Stimulated activated CD4-positive, alpha-beta T cell treated with anti-CD3 and anti-CD28 coated beads, Interleukin-15, amount 100 ng/mL, for 48 hours (primary cell): ENCODE data around the gene S100A5.

Experiments used
- DNase-seq, 2 donors: peaks; one replicate each; pipeline ENCODE4 v3.0.0-alpha.2; 2020; ENCODE audit warnings: low read depth in 2 of 2

S100A5 gene

GRCh38 chr1:153547560-153548551 lies 7.1 kb upstream of the S100A5 start:
- DNase-seq = no peak

- DNase-seq = no peak
Measured at GRCh38 chr1:153546796-153547559, 6.2 kb upstream of the S100A5 start.

GRCh38 chr1:153546371-153546770 lies 5.6 kb upstream of the S100A5 start:
- DNase-seq = no peak

- peak; percentile 90 to 94 for DNase-seq
Measured at GRCh38 chr1:153545067-153546055, 4.6 kb upstream of the S100A5 start, which contains the start of gene S100A4. TSS of gene S100A4 (minus strand) at chr1:153545806. CDS start at chr1:153544794, 1,012 bp downstream.

- DNase-seq = no peak
Measured at GRCh38 chr1:153544453-153545066, 3.8 kb upstream of the S100A5 start.

- no peak for DNase-seq
Measured at GRCh38 chr1:153543736-153544135, 3.0 kb upstream of the S100A5 start.

GRCh38 chr1:153542956-153543711 lies 2.4 kb upstream of the S100A5 start:
- no peak for DNase-seq

GRCh38 chr1:153541641-153542590 lies 1.2 kb upstream of the S100A5 start:
- no peak for DNase-seq

- no peak for DNase-seq
Measured at GRCh38 chr1:153539395-153540093, 1.2 kb downstream of the S100A5 start.

- DNase-seq = no peak
Measured at GRCh38 chr1:153538315-153538821, 2.4 kb downstream of the S100A5 start.

- DNase-seq = no peak
Measured at GRCh38 chr1:153537376-153537730, 3.4 kb downstream of the S100A5 start.

- no peak for DNase-seq
Measured at GRCh38 chr1:153536671-153537375, 3.9 kb downstream of the S100A5 start.

- peak; percentile 65 for DNase-seq
Measured at GRCh38 chr1:153536012-153536670, 4.6 kb downstream of the S100A5 start.

GRCh38 chr1:153535242-153536011 lies 5.3 kb downstream of the S100A5 start, which contains the start of gene S100A6:
TSS of gene S100A6 (minus strand) at chr1:153535991. CDS start at chr1:153535339, 652 bp downstream.
- DNase-seq = no peak

GRCh38 chr1:153534925-153535241 lies 5.9 kb downstream of the S100A5 start:
- DNase-seq = no peak

GRCh38 chr1:153534226-153534924 lies 6.4 kb downstream of the S100A5 start:
- DNase-seq = no peak
